Right renal pelvis (tissue), 4 donors: ENCODE data around the gene ZBED5. TPM values are rescaled to one million over a fixed set of nuclear protein-coding genes. Genes with fewer than 3 reads are reported as not detected.
"Not testable (repeated sequence)": the region's sequence is repeated elsewhere in the genome, so short reads cannot be mapped to it uniquely, and the experiment has no call there.

Source experiments
- DNase-seq, 4 donors: peaks; one replicate each; pipeline ENCODE4 v3.0.0-alpha.2; 2013; ENCODE audit warnings: low read depth in 4 of 4, low spot score in 3 of 4, missing footprints in 1 of 4
- polyA plus RNA-seq, 4 donors: library from polyadenylated mRNA; unstranded; fragments of 120-200 nt; gene quantifications; one replicate each; pipeline ENCODE4 v1.2.1, GENCODE V29; 2013; ENCODE audit not compliant: insufficient read length in 4 of 4

The ZBED5 gene
- 100 to 1,000 TPM in 3 of 4 donors, 10 to 100 TPM in 1; 99.6 to 122 (median 119) TPM for polyA plus RNA-seq

DNA sequence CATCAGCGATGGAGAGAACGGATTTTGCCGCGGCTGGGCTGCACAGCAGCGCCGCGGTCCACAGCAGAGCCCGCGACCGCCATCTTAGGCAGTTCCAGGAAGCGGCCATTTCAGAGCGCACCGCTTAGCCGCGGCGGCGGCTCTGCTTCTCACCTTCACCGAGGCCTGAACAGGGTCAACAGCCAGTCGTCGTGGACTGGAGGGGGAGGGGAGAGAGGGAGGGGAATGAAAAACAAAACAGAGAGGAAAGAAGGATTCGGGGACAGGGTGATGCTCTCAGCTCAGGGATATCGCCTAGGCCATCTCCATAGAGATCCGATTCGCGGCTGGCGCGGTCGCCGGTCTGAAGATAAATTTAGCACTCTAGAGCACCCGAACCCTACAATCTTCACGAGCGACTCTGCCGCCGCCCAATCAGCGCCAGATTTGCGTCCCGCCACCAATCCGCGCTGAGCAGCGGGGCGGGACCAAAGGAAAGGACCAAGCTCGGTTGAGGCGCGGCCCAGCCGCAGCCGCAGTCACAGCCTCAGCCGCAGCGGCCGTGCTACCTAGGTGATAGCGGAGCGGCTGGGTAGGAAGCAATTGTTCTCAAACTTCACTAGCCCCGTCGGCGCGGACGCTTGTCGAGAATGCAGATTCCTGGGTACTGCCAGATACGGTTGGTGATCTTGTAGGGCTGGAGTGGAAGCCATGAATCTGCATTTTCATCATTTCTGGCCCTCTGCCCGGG is at the start of gene ZBED5:
Gene ZBED5 (minus strand): TSS at position 345 of the 730 bp plus-strand sequence. CDS start 3,108 bp downstream, outside the sequence.
- peak; percentile 94 to 98 (median 96) for DNase-seq

DNA sequence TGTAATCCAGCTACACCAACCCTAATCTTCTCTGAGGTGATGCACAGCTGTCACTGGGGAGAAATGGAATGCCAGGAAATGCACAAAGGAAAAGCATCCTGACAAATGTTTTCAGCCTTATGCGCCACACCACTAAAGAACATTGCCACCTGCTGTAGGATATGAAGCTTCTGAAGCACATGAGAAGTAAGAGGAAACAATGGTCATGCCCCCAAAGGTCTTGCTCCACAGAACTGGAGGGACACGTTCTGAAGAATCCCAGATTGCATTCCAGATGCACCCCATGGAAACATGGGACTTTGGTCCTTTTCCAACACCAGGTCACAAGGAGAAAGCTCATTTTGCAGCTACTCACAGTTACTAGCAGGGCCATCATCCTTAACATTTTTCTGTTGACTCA is 48.7 kb upstream of the ZBED5 start:
- no peak for DNase-seq

DNA sequence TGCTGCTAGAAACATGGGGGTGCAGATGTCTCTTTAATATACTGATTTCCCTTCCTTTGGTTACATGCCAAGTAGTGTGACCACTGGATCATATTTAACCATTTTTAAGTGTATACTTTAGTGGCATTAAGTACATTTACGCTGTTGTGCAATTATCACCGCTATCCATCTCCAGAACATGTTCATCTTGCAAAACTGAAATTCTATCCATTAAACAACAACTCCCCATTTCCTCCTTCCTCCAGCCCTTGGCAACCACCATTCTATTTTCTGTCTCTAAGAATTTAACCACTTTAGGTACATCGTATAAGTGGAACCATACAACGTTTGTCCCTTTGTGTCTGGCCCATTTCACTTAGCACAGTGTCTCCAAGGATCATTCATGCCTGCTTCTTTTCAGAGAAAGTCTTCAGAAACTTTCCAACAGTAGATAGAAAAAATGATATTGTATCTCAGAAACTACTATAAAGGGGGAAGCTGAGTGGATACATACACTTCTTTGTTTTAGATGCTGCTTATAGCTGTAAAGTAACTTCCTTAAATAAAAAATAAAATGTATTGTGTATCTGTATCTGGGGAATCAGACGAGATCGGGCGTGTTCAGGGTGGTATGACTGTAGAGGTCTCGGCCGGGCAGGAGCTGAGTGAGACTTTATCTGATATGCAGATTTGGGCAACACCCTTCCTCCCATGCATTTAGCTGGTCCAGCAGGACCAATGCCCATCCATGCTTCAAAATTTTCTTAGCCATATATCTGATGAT is 44.6 kb upstream of the ZBED5 start:
- DNase-seq, result no peak

DNA sequence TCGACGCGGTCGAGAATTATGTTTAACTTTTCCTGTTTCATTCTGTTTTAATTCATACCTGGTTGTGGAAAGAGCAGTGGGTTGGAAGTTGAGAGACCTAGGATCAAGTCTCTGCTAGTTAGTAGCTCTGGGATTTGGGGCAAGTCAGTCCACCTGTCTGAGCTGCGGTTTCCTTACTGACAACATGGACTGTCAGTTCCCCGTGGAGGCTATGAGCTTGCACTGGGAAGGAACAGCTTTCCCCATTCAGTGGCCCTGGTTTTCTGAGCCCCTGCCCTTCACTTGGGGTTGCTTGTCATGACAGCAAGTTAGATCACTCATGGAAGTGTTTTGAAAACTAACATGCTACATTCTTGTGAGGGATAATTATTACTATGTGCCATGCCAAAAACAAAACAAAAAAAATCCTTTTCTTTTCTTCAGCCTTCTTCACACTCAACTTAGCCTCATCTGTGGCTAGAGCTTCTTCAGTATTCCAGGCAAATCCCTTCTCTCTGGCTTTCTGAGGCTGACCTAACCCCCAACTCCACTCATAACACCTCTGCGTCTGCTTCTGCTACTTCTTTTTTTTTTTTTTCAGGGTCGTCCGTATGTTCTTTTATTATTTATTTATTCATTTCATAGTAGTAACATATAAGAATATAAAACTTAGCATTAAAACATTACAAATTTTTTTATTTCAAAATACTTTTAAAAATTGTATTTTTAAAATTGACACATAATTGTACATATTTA is 43.0 kb upstream of the ZBED5 start:
- no peak for DNase-seq

DNA sequence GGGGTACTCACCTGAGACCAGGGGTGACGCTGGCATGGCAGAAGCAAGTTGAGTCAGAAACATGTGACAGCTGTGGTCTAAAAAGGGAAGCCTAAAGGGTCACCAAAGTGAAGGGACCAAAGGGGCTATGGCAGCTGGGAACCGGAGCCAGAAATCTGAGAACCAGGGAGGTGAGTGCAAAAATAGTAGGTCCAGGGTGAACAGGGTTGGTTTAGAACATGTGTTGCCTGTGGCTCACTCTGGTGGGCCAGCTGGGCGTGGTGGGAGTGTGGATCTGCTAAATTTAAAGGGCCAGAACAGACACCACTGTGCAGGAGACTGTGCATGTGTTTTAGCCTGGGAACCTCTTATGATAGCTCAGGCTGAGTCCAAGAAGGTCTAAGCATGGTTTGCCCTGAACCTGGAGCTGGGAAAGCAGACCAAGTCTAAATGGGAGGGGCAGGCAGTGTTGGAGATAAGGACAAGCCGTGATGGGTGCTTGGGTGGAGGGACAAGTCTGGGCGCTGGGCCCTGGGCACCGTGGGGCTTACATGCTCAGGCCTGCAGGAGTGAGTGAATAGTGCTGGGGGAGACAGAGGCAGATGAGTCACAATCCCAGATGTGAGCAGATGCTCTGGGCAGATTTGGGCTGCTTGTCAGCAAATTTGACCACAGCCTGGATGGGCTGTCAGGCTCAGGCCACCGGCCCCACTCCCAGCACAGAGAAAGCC is 41.4 kb upstream of the ZBED5 start:
- no peak for DNase-seq

DNA sequence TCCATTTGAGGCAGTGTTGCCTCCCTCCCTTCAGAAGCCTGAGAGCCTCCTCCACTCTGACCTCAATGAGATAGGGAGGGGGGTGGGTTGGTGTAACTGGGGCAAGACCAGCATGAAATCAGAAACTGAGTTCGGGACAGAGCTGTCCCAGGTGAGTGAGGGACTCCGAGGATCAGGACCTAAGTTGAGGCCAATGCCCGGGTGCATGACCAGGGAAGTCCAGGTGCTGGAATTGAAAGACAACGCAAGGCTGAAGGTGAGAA is 40.8 kb upstream of the ZBED5 start:
- no peak for DNase-seq

DNA sequence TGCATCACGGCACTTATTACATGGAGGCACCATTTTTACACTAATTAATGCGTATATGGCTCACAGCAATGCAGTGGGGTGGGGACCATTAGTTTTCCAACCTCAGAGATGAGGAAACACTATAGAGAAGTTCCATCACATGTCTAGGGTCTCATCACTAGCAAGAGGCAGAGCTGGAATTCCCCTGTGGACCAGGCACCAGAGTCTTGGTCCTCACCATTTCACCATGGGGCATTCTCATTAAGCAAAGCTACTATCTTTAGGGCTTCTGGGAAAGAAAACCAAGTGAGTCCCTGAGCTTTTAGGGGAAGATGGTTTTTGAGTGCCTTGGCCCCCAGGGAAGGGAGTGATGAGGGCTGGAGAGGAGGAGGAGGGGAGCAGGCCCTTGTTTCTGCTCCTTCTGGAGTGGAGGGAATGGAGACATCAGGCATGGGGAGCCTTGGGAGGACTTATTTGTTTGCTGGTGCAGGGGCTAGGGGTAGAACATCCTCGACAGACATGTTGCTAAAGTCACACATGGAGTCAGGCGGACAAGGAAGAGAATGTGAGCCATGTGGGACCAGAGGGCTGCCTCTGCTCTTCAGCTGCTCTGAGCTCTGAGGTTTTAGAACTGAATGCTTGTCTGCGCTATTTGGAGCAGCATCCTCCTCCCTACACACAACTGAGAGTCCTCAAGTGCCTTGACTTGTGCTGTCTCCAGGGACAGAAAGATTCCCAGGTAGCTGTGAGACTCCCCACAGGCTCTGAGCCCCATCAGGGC is 40.3 kb upstream of the ZBED5 start:
- no peak for DNase-seq

DNA sequence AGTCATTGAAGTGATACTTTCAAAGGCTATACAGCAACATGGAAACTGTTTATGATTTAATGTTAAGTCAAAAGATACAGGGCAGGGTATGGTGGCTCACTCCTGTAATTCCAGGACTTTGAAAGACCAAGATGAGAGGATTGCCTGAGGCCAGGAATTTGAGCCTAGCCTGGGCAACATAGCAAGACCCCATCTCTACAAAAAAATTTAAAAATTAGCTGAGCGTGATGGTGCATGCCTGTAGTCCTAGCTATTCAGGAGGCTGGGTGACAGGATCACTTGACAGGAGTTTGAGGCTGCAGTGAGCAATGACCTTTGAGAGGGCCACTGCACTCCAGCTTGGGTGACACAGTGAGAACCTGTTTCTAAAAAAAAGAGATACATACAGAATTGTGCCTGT is 39.3 kb upstream of the ZBED5 start:
- DNase-seq, result no peak

DNA sequence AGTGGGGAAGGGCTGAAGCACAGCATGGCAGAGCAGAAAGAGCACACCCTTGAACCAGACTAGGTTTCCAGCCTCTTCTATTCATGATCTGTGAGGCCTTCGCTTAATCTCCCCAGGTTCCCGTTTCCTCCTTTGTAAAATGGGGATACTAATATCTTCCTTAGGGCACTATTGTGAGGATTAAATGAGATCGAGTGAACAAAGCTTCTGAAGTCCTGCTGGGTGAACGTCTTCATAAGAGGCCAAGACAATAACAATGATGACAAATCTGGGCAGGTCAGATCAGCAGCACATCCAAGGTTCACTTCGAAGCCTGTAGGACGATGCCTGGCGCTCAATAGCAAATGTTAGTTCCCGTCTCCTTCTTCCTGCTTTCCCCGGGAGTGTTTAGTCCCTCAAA is 38.6 kb upstream of the ZBED5 start:
- DNase-seq, result no peak

DNA sequence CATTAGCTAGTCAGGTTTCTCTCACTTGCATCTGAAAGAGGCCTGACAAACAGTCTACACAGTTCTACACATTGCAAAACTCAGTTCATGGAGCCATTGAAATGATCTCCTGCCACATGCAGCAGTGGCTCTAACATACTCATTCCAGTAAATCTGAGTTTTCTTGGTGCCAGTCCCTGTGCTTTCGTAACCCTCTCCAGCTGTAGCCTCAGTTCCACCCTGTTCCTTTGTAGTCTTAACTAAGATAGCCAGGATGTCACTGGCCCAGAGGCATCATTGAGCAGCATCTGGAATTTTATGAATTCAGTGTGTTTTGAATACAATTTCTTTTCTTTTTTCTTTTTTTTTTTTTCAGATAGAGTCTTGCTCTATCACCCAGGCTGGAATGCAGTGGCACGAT is 37.4 kb upstream of the ZBED5 start:
- no peak for DNase-seq

DNA sequence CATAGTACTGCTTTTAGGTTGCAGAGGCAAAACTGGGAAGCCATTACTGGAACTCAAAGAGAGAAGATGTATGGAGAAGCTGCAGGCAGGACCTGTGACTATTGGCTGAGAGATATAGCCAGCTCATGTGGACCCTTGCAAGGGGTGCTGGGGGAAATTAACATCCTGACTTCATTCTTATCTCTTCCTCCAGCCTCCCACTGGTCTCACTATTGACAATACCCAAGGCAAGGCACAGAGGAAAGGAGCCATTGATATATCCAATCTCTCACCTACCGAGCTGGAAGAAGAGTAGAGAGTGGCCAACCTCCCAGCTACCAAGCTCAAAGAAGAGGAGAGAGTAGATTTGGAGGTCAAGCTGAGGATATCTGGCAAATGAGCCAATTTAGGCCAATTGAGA is 36.8 kb upstream of the ZBED5 start:
- no peak for DNase-seq

DNA sequence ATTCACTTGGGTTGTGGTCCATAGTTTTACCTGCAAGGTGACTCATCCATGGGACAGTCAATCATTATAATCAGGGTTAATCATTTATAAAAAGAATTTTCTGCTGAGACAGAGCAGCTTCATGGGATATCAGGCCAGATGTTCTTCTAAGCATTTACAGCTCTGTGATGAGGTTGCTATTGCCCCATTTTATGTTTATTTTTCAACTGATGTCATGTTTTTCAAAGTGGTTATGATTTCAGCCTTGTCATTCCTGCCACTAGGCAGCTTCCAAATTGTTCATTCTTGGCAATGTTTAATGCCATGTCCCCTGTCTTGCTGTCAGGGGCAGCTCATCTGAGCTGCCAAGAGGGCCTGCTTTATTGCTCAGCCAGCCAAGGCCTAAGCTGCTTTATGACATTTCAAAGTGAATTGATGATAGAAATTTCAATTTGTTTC is 35.9 kb upstream of the ZBED5 start:
- no peak for DNase-seq

DNA sequence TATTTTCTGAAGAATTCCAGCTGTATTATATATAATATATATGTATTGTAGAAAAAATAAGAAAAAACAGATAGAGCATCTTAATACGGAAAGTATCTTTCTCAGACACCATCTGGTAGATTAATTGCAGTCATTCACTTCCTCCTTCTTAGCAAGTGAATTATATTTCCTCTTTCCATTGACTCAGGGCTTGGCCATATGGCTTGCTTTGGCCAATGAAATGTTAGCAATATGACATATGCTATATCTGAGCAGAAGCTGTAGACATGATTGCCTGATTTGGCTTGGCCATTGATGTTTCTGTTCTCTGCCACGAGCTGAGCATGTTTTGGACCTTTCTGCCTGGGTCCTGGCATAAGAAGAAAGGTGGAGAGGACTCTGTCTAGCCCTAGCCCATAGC is 34.4 kb upstream of the ZBED5 start:
- no peak for DNase-seq

DNA sequence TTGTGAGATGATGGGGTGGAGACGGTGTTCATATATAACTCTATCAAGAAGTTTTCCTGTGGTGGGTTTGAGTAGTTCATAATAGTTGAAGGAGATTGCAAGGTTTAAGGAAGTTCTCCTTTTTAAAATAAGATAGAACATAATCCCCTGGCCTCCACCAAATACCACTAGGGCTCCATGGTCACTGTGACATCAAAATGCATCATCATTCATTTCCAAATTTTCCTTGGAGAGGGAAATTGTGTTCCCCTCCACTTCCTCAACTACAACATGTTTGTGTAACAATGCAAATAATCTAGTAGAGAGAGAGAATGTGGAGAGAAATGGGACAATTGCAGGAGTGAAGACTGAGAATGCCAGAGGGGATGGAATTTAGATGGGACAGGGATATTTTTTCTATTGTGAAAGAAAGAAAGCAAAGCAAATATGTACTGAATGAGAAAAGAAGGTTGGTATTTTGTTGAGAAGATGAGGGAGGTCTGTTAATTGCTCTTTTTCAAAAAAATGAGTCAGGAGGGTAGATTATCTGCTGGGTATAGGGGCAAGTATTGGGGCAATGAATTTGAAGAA is 33.4 kb upstream of the ZBED5 start:
- no peak for DNase-seq

DNA sequence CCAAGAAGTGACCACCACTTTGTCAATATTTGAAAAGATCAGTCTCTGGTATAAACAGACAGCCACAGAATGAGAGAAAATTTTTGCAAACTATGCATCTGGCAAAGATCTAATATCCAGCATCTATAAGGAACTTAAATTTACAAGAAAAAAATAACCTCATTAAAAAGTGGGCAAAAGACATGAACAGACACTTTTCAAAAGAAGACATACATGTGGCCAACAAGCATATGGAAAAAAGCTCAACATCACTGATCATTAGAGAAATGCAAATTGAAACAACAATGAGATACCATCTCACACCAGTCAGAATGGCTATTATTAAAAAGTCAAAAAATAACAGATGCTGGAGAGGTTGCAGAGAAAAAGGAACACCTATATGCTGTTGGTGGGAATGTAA is 32.2 kb upstream of the ZBED5 start:
- not testable (repeated sequence) for DNase-seq

DNA sequence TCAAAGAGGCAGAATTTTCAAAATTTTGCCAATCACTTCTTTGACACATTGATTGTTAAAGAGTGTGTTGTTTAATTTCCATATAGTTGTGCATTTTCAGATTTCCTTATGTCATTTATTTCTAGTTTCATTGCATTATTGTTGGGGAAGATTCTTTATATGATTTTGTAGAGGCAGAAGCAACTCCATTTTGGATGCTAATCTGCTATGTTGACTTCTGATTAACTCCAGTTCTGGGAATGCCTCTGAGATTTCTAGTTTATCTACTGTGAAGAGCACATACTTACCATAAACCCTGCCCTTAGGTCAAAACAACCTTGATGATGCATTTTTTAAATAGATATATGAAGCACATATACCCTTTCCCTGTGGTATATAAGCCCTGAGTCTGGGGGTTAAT is 29.5 kb upstream of the ZBED5 start:
- DNase-seq, result no peak

DNA sequence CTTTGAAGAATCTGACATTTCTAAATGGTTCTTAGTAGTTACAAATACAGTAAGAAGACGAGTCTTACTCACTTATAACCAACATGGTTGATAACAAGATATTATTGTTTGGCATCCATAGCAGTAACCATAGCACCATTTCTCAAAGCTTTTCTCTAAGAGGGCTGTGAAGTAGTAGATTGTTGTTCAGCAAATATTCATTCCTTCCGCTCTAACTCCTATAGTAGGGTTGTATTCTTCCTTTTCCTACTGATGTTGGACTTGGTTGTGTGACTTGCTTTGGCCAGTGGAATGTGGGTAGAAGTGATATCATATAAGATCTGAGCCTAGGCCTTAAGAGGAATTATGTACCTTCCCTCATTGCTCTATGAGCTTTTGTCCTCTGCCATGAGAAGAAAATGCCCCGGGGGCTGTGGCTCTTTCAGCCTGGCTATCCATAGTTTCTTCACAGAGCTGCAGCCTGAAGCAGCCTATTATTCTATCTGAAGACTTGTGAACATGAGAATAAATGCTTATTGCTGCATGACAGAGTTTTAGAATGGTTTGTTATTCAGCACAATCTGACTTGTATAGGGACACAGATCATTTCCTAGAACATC is 28.9 kb upstream of the ZBED5 start:
- DNase-seq, result no peak

DNA sequence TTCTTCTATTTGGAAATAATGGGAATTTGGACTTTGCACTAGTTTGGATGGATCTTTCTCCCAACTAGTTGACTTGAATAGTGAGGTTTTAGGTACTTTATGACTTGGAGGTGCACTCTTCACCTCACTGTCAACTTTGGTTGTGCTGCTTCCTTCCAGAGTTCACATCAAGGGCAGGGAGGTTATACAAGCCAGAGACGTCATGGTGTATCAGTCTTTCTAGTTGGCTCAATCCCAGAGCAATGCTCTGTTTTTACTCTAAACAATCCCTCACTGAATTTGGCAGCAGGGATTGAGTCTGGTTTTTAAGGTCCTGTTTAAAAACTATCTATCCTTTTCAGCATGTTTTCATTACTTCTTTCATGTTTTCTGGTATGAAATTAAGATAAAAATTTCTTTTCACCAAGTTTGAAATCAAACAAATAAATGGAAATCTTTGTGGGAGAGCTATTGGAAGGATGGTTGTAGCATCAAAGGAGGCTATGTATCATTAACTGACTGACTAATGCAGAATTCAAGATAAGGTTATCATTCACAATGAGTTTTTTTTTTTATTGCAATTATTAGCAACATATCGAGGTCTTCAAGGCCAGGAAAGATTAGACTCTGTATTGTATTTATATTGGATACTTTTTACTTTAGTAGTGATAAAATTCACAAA is 28.0 kb upstream of the ZBED5 start:
- no peak for DNase-seq

DNA sequence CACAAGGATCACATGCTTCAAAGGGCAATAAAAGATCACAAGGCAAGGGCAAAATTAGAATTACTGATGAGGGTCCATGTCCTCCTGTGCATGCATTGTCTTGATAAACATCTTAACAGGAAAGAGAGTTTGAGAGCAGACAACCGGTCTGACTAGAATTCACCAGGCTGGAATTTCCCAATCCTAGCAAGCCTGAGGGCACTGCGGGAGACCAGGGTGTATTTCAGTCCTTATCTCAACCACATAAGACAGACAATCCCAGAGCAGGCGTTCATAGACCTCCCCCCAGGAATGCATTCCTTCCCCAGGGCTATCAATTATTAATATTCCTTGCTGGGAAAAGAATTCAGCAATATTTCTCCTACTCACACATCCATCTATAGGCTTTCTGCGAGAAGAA is 26.4 kb upstream of the ZBED5 start:
- not testable (repeated sequence) for DNase-seq
